Kidney (tissue), 14 donors: ENCODE measurements around the gene SLX9. TPM values are rescaled to one million over a fixed set of nuclear protein-coding genes. Genes with fewer than 3 reads are reported as not detected.

Experiments used
- DNase-seq, 5 donors: peaks; one replicate each; pipeline ENCODE4 v3.0.0-alpha.2; 2013 to 2020
- FAIRE-seq: peaks from 2 replicates; lab custom pipeline; 2012; peaks lifted over from hg19 to GRCh38; lab: Jason Lieb, UNC
- H3K27ac ChIP-seq, 2 donors: one replicate each; pipeline ENCODE4 v1.7.0; 2013; ENCODE audit warnings: low read depth in 2 of 2, low read length in 2 of 2, inconsistent platforms in 1 of 2
- H3K27me3 ChIP-seq: one replicate; pipeline ENCODE4 v1.7.1; 2013; ENCODE audit warnings: low read length, inconsistent platforms; ENCODE audit not compliant: control insufficient read depth, insufficient read depth
- H3K36me3 ChIP-seq, 3 donors: one replicate each; pipeline versions ENCODE4 v1.7.0 to v1.7.1; 2013; ENCODE audit warnings: low read length in 3 of 3, control low read depth in 1 of 3, inconsistent platforms in 1 of 3; ENCODE audit not compliant: insufficient read depth in 3 of 3, control insufficient read depth in 2 of 3
- H3K4me1 ChIP-seq, 3 donors: one replicate each; pipeline versions ENCODE4 v1.7.0 to v1.7.1; 2013; ENCODE audit warnings: low read length in 3 of 3, inconsistent platforms in 1 of 3, low read depth in 1 of 3; ENCODE audit not compliant: control insufficient read depth in 2 of 3, insufficient read depth in 2 of 3
- H3K4me3 ChIP-seq, 3 donors: one replicate each; pipeline versions ENCODE4 v1.7.0 to v1.8.1; 2013; ENCODE audit warnings: low read length in 3 of 3, control low read depth in 1 of 3, inconsistent platforms in 1 of 3
- H3K9ac ChIP-seq, 3 donors: one replicate each; pipeline versions ENCODE4 v1.7.0 to v1.7.1; 2013; ENCODE audit warnings: low read length in 3 of 3, control low read depth in 1 of 3, inconsistent platforms in 1 of 3
- H3K9me3 ChIP-seq, 3 donors: one replicate each; pipeline versions ENCODE4 v1.7.0 to v1.7.1; 2013; ENCODE audit warnings: low read length in 3 of 3, control low read depth in 1 of 3, inconsistent platforms in 1 of 3; ENCODE audit not compliant: control insufficient read depth in 2 of 3, insufficient read depth in 1 of 3
- CTCF ChIP-seq: IDR thresholded peaks from 3 replicates; pipeline ENCODE4 v1.5.1; 2012; ENCODE audit warnings: mild to moderate bottlenecking, moderate library complexity, borderline replicate concordance; ENCODE audit not compliant: insufficient read depth; ENCODE audit errors: extremely low read depth
- intact Hi-C: fragments of 100-400 bp; cut with DNase I; formaldehyde crosslinking; loops from one replicate; pipeline ENCODE4 v1.11.1; 2022
- polyA plus RNA-seq: library from polyadenylated mRNA; stranded (reverse); fragments of 350-450 nt; fragmentation: Illumina TruSeq; extraction: RNeasy Lipid Tissue Mini Kit (QIAGEN cat#74804); gene quantifications from one replicate; pipeline ENCODE4 v1.2.3, GENCODE V29; 2014; ENCODE audit warnings: low read depth, low replicate concordance; ENCODE audit not compliant: insufficient read depth
- total RNA-seq: library from RNA; stranded (reverse); fragmentation: NEBNext Ultra II Directional; extraction: Animal tissue kit (Norgen Biotek cat#: 25700); gene quantifications from one replicate; pipeline ENCODE4 v1.2.1, GENCODE V29; 2021
- donor health status: control.
- donor health status: control.
- donor health status: control.
- donor health status: control.
- donor health status: control.
- donor health status: DM: yes; HTN: yes; CAD: no.
- donor health status: Normal renal cell carcinoma (clear cell type).

SLX9 gene
- total and polyA plus RNA-seq, 2 donors from 2014 or later, result 27.1 to 35.1 TPM

GRCh38 chr21:44982558-44983250 is 42.9 kb downstream of the SLX9 start:
- peak; percentile 26 to 78 (median 46) for DNase-seq
- Histone ChIP-seq H3K9ac (no peak overlapping the region), H3K4me3 (no peak overlapping the region), H3K27me3 (no peaks in the 10 kb centered on the region), H3K4me1 (peaks cover 0 to 7% (median 0%) of the 10 kb centered on the region in 3 donors), H3K36me3 (no peaks in the 10 kb centered on the region), H3K9me3 (no peaks in the 10 kb centered on the region), H3K27ac (no peak overlapping the region)
- intact Hi-C loops, result no loop called here
- TF ChIP-seq CTCF, result no peak
- no peak for FAIRE-seq

- no peak for TF ChIP-seq CTCF
- FAIRE-seq (no peak), DNase-seq (peak in 2 of 5 donors; percentile 48 to 70)
- Histone ChIP-seq H3K4me1 (peaks cover 0 to 7% (median 0%) of the 10 kb centered on the region in 3 donors), H3K4me3 (no peak overlapping the region), H3K36me3 (no peaks in the 10 kb centered on the region), H3K27me3 (no peaks in the 10 kb centered on the region), H3K9ac (no peak overlapping the region), H3K9me3 (no peaks in the 10 kb centered on the region), H3K27ac (no peak overlapping the region)
- intact Hi-C loops, result no loop called here
These were observed 43.8 kb downstream of the SLX9 start for GRCh38 chr21:44983421-44984206.

- Histone ChIP-seq H3K4me1 (peaks cover 0 to 7% (median 0%) of the 10 kb centered on the region in 3 donors), H3K9ac (no peak overlapping the region), H3K27me3 (no peaks in the 10 kb centered on the region), H3K36me3 (no peaks in the 10 kb centered on the region), H3K4me3 (no peak overlapping the region), H3K9me3 (no peaks in the 10 kb centered on the region), H3K27ac (no peak overlapping the region)
- intact Hi-C loops, result no loop called here
- DNase-seq, result peak; percentile 30 to 88 (median 62)
- no peak for FAIRE-seq
- no peak for TF ChIP-seq CTCF
These were observed 44.6 kb downstream of the SLX9 start for GRCh38 chr21:44984428-44984791.
